ENCODE results near the gene CFAP58. TPM values are rescaled to one million over a fixed set of nuclear protein-coding genes. Genes with fewer than 3 reads are reported as not detected.
A peak's percentile ranks its signal among the peaks of the same experiment; 100 is the strongest.

The CFAP58 gene
- total RNA-seq, 1 experiment from 2014 or later: 0.31 TPM

GRCh38 chr10:104304927-104305326, 48.7 kb upstream of the CFAP58 start:
- peak overlapping the region; percentile 63 for H3K4me2 ChIP-seq
- no peak overlapping the region for H2AFZ ChIP-seq
- no peaks in the 10 kb centered on the region; the same call in 1 of the 2 replicates for H3K9me3 ChIP-seq (ENCODE audit: insufficient read depth, low read depth)
- DNase-seq: peak in 1 of 2 experiments; percentile 55
- TF ChIP-seq EZH2 (IDR thresholded peaks at IDR 0.05; ENCODE audit: low read depth) (no peak), CTCF (conservative IDR thresholded peaks at IDR 0.05) (no peak)
- ChIA-PET POLR2A (ENCODE audit: unreplicated experiment) (interaction anchor here (0.5 kb wide), 1 partner anchor 30 kb away, joined by 3 read pairs; no protein-coding TSS in a partner anchor), CTCF (interaction anchor here (0.6 kb wide), 1 partner anchor 10 kb away, joined by 6 read pairs; no protein-coding TSS in a partner anchor)
- no peaks in the 10 kb centered on the region for H4K20me1 ChIP-seq (ENCODE audit: insufficient read depth)
- no peak overlapping the region for H3K4me3 ChIP-seq
- 0 out of 2 replicates have a peak, but pooled peaks cover 4% of the 10 kb centered on the region for H3F3A ChIP-seq (ENCODE audit: insufficient read depth, low read depth)
- H3K36me3 ChIP-seq (ENCODE audit: low read depth): no peaks in the 10 kb centered on the region
- no peaks in the 10 kb centered on the region for H3K79me2 ChIP-seq (ENCODE audit: low read depth)
- H3K27ac ChIP-seq: peak overlapping the region; percentile 43; the same call in 1 of the 2 replicates
- BruUV-seq (replicated peaks): no TSS peak
- no peaks in the 10 kb centered on the region for H3K27me3 ChIP-seq (ENCODE audit: insufficient read depth, low read depth)
- H3K9me2 ChIP-seq (ENCODE audit: insufficient read depth): no peaks in the 10 kb centered on the region
- intact Hi-C loops (cut with micrococcal nuclease; ENCODE audit: unreplicated experiment): loop anchor here (1.0 kb wide), 1 partner anchor 45 kb away; no protein-coding TSS in a partner anchor
- peaks cover 15% of the 10 kb centered on the region for H3K4me1 ChIP-seq (replicated peaks; ENCODE audit: insufficient read depth)

- ChIA-PET CTCF (interaction anchor here (0.6 kb wide), 1 partner anchor 27 kb away, joined by 4 read pairs; no protein-coding TSS in a partner anchor), POLR2A (ENCODE audit: unreplicated experiment) (no interaction called here)
- Histone ChIP-seq H3K27ac (no peak overlapping the region), H3K4me3 (no peak overlapping the region), H3F3A (ENCODE audit: insufficient read depth, low read depth) (0 out of 2 replicates have a peak, but pooled peaks cover 4% of the 10 kb centered on the region), H3K79me2 (ENCODE audit: low read depth) (no peaks in the 10 kb centered on the region), H3K36me3 (ENCODE audit: low read depth) (no peaks in the 10 kb centered on the region), H3K9me3 (ENCODE audit: insufficient read depth, low read depth) (no peaks in the 10 kb centered on the region; the same call in 1 of the 2 replicates), H3K27me3 (ENCODE audit: insufficient read depth, low read depth) (no peaks in the 10 kb centered on the region), H4K20me1 (ENCODE audit: insufficient read depth) (no peaks in the 10 kb centered on the region), H3K4me1 (replicated peaks; ENCODE audit: insufficient read depth) (peaks cover 15% of the 10 kb centered on the region), H3K9me2 (ENCODE audit: insufficient read depth) (no peaks in the 10 kb centered on the region), H3K4me2 (no peak overlapping the region), H2AFZ (no peak overlapping the region)
- no peak for TF ChIP-seq EZH2 (IDR thresholded peaks at IDR 0.05; ENCODE audit: low read depth)
- TF ChIP-seq CTCF (conservative IDR thresholded peaks at IDR 0.05): no peak
- BruUV-seq (replicated peaks): no TSS peak
- intact Hi-C loops (cut with micrococcal nuclease; ENCODE audit: unreplicated experiment): no loop called here
- no peak for DNase-seq
These were observed 46.7 kb upstream of the CFAP58 start for GRCh38 chr10:104306897-104307296.

GRCh38 chr10:104307576-104308438, 45.8 kb upstream of the CFAP58 start:
- POLR2A ChIA-PET (ENCODE audit: unreplicated experiment): interaction anchor here (0.6 kb wide), 1 partner anchor 40 kb away, joined by 3 read pairs; no protein-coding TSS in a partner anchor
- no peak overlapping the region for H3K4me3 ChIP-seq
- H3K27me3 ChIP-seq (ENCODE audit: insufficient read depth, low read depth): no peaks in the 10 kb centered on the region
- no peaks in the 10 kb centered on the region for H3K36me3 ChIP-seq (ENCODE audit: low read depth)
- no peaks in the 10 kb centered on the region for H3K9me2 ChIP-seq (ENCODE audit: insufficient read depth)
- no peak overlapping the region for H3K4me2 ChIP-seq
- H3F3A ChIP-seq (ENCODE audit: insufficient read depth, low read depth): 0 out of 2 replicates have a peak, but pooled peaks cover 4% of the 10 kb centered on the region
- intact Hi-C loops (cut with micrococcal nuclease; ENCODE audit: unreplicated experiment): no loop called here
- no peak for TF ChIP-seq EZH2 (IDR thresholded peaks at IDR 0.05; ENCODE audit: low read depth)
- CTCF ChIA-PET: no interaction called here
- no peaks in the 10 kb centered on the region for H4K20me1 ChIP-seq (ENCODE audit: insufficient read depth)
- no peaks in the 10 kb centered on the region for H3K79me2 ChIP-seq (ENCODE audit: low read depth)
- peaks cover 15% of the 10 kb centered on the region for H3K4me1 ChIP-seq (replicated peaks; ENCODE audit: insufficient read depth)
- H3K9me3 ChIP-seq (ENCODE audit: insufficient read depth, low read depth): no peaks in the 10 kb centered on the region; the same call in 1 of the 2 replicates
- BruUV-seq (replicated peaks): no TSS peak
- DNase-seq: no peak
- no peak overlapping the region for H3K27ac ChIP-seq
- H2AFZ ChIP-seq: no peak overlapping the region

Measured in PC-9 (cell line).